T-helper 1 cell (primary cell): ENCODE results near the gene TSPAN15.

Source experiments
- DNase-seq, 5 donors: peaks; one replicate each; pipeline ENCODE4 v3.0.0-alpha.2; 2012 to 2020
- total RNA-seq, 4 donors: gene quantifications; one replicate each; lab custom pipeline; 2026; lab: John Stamatoyannopoulos, UW

TSPAN15 gene
- total RNA-seq, result 2.3 to 6.8 (median 4.5) reads per million in 4 donors

DNA sequence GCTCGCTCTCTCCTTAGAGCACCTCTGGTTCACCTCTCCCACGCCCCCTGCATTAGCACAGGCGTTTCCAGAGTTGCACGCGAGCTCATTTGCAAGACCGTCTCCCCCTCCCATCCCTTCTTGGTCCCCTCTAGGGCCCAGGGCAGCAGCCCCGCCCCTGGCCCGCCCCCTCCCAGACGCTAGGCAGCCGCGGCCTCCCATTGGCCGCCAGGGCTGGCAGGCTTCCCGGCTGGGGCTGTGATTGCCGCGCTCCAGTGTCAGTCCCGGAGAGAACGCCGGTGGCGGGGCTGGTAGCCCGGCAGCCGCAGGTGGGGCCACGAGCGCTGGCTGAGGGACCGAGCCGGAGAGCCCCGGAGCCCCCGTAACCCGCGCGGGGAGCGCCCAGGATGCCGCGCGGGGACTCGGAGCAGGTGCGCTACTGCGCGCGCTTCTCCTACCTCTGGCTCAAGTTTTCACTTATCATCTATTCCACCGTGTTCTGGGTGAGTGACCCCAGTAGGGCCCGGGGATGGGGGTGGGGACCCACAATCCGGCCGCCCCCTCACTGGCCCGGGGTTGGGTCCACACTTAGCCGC, at the start of gene TSPAN15:
TSS of gene TSPAN15 (plus strand) at position 257 of the 575 bp plus-strand sequence. CDS start at position 387, 130 bp downstream.
- peak; percentile 56 to 82 (median 73) for DNase-seq

DNA sequence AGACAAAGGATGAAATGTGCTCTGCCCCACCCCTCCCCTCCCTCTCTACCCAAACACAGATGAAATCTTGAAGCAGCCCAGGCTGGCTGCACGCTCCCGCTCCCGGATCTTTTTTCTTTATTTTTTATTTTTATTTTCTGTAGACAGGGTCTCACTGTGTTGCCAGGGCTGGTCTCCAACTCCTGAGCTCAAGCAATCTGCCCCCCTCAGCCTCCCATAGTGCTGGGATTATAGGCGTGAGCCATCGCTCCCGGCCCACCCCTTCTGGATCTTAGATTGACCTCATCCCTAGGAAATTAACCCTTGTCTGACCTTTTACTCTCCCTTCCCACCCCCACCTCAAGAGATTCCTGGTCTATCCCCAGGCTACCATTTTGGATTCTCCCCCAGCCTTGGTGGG, 48.9 kb upstream of the TSPAN15 start:
- no peak for DNase-seq

DNA sequence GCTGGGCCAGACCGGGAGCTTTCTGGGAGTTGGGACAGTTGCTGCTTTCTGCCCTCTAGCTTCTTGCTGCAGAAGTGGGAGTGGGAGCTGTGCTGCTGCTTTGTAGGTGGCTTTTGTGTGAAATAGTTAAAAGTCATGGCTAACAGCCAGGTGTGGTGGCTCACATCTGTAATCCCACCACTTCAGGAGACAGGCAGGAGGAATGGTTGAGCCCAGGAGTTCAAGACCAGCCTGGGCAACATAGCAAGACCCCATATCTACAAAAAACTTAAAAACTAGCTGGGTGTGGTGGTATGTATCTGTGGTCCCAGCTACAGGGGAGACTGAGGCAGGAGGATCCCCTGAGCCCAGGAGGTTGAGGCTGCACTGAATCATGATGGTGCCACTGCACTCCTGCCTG, 48.2 kb upstream of the TSPAN15 start:
- DNase-seq, result no peak

DNA sequence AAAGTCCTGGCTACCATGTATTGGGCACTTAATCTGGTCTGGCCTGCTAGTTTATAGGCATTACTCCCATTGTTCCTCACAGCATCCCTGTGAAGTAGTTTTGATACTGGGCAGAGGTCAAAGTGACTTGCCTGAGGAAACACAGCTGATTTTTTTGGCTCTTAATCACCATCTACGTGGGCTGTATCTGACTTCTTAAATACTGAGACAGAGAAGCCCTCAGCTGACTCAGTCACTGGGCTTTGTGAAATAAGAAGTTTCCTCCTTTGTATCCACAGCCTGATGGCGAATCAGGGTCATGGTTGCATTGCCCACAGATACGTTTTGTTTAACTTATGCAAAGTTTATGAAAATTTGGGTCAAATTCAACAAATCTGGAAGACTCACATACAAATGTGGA, 47.7 kb upstream of the TSPAN15 start:
- DNase-seq, result no peak

DNA sequence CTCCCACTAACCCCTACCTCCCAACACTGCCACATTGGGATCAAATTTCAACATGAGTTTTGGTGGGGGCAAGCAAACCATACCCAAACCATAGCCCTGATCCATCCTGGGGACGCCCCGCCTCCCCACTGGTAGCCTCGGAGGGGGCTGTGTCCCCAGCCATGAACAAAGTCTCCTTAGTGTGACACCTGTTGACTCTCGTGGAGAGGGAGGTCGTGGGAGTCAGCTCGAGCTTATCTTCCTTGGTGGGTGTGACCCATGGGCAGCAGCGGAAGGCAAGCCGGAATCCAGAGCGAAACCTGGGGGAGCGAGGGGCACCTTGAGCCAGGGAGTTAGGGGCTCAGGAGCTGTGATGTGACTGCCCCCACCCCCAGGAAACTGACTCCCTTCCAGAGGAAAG, 46.5 kb upstream of the TSPAN15 start:
- no peak for DNase-seq

DNA sequence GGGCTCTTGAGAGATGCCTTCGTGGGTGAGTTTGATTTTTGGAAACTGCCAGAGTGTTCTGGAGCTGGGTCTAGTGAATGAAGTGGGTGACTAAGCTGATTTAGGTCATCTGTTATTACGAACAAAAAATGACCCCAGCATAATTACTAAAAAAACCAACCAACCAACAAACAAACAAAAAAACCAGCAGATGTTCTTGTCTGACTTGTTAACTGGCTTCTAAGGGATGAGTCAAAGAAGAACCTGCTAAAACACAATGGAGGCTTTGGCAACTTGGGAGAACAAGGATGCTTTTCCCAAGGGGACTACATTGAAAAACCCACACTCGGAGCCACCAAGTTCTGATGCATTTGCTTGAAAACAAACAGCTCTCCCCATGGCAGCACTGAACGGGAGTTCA, 46.0 kb upstream of the TSPAN15 start:
- no peak for DNase-seq

DNA sequence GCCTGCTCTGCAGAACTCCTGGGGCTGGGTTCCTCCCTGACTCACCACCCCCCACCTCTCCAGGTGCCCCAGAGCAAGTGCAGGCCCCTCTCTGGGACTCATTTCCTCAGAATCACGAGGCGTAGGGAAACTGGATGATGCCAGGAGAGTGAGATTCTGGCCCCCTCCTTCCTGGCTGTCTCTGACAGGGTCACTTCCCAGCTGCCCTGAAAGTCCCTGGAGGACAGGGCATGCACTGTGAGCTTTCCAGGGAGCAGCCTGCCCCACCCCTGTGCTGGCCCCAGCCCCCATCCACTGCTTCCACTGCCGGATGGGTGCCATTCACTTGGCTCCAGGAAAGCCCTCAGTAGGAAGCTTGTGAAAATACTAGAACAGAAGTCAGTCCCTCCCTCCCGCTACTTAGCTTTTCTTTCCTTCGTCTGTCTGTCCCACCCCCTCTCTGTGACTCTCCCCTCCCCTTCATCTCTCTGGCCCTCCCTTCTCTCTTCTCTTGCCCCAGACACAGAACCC, 44.9 kb upstream of the TSPAN15 start:
- no peak for DNase-seq

DNA sequence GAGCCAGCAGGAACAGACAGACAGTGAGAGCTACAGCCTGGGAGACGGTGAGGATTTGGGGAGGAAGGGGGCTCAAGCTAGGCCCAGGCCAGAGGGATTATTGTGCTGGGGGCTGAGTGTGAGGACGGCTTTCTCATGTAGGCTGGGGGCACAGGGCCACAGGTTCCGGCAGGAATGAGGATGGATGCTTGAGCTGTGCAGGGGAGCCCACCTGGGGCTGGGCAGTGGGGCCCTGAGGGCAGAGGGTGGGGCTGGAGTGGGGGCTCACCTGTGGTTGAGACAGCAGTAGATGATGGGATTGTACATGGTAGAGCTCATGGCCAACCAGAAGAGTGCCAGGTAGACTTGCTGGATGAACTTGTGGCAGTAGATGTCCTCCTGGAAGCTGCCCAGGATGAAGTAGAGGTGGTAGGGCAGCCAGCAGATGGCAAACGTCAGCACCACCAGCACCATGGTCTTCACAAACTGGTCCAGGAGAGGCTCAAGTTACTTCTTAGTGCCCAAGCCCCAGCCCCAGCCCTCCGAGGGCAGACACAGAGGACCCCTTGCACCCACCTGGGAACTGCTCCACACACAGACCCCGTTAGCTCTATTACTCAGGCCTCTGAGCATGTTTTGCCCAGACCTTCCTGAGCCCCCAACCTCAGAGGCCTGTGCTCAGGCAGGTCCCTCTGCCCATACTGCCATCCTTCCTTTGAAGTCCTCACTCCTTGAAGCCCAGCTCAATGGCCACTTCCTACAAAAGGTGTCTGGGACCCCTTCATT, 44.3 kb upstream of the TSPAN15 start:
- DNase-seq, result no peak

DNA sequence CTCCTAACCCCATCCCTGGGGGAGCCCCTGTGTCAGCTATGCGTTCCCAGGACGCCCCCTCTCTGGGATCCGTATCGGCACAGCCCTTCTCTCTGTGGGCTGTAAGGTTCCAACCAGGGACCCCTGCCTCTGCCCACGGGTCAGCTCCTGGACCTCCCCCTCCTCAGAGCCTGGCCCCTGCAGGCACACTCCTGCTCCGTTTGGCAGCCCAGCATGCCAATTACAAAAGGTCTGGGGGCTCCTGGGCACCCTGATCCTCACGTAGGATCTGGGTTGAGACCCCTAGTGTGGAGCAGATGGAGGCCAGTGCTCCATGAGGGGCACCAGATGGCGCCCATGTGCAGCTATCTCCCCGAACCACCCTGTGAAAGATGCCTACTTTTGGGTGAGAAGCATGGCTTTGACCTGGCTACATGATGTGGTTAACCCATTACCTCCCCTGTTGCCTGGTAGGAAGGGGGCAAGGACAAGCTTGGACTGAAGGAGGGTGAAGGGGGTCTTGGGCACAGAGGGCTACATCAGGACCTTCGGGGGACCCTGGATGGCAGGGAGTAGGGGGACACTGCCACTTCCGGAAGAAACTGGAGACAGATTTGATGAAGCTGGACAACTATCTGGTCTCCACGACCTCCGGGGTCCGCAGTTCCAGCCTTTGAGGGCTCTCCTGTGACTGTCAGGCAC, 43.5 kb upstream of the TSPAN15 start:
- DNase-seq, result peak in 1 of 5 donors; percentile 41

DNA sequence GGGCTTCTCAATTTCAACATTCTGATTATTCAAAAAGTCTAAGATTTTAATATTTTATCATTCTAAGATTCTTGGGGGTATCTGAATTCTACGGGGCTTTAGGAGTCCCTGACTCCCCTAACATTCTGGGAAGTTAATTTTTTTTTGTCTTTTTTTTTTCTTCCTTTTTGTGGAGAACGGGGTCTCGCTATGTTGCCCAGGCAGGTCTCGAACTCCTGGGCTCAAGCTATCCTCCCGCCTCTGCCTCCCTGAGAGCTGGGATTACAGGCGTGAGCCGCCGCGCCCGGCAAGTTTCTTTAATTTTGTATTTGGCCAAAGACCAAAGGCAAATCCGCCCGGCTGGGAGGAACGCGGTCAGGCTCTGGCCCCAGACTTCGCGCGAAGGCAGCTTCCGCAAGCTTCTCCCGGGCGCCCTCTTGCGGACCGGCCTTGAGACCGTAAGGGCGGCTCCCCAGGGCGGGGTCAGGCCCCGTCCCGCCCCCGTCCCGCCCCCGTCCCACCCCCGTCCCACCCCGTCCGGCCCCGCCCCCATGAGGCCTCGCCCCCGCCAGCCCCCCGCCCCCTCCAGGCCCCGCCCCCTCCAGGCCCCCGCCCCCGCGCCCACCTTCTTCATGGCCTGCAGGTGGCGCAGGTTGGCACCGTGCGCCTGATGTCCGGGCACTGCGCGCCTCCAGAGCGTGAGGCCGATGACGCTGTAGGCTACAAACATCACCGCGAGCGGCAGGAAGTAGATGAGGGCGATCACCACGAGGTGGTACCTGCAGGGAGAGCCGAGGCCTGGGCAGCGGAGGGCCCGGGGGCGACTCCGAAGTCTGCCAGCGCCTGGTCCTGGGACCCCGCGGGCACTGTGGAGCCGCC, 42.7 kb upstream of the TSPAN15 start:
- DNase-seq, result peak; percentile 81 to 96 (median 86)

DNA sequence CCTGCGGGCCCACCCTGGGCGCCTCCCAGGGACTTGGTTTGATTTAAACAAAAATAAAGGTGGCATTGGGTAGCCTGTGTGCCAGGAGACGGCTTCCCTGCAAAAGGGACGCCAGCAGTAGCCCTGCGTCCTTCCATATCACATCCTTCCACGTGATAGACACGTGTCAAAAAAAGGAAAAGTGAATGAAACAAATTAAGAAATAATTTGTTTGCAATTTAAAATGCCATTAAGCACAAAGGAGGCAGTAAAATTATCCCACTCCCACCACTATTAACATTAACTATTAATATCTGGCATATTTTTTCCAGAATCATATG, 42.1 kb upstream of the TSPAN15 start:
- DNase-seq, result no peak

DNA sequence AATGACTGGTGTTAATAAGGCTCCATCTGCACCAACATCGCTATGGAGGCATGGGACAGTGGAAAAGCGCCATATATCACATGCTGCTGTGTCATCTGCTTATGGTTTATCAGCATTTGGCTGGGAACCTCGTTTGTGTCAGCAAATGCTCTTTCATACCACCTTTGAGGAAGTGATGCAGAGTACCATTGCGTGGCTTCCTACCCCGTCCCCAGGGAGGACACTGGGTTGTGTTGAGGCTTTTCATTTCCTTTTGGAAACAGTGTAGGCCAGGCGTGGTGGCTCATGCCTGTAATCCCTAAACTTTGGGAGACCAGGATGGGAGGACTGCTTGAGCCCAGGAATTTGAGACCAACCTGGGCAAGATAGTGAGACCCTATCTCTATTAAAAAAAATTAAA, 41.3 kb upstream of the TSPAN15 start:
- DNase-seq, result no peak

DNA sequence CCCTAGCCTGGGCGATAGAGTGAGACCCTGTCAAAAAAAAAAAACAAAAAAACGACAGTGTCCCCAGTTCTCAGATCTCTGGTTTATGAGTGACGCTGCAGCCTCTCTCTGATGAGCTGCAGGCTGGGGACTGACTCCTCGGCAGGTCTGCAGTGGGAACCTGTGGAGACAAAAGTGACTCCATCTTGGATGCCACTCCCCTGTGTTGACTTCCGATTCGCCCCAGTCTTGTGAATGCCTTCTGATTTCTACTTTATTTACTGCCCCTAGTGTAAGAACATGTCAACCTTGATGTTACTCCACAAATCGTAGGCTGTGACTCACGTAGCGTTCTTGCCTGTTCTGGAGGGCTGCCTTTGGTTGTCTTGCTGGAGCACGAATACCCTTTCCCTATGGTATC, 40.8 kb upstream of the TSPAN15 start:
- DNase-seq, result no peak

DNA sequence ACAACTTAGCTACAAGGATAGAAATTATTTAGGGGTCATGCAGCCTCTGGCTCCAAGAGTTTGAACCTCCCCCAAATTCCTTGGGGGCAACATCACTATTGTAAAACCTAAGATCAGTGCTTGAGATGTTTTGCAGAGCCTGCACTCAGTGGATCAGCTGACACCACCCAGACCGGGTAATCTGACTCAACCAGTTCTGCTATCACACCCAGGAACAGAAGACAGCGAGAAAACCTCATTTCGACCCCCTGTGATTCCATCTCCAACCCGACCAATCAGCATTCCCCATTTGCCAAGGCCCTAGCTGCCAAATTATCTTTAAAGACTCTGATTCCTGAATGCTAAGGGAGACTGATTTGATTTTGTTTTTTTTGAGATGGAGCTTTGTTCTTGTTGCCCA, 39.8 kb upstream of the TSPAN15 start:
- DNase-seq, result no peak

DNA sequence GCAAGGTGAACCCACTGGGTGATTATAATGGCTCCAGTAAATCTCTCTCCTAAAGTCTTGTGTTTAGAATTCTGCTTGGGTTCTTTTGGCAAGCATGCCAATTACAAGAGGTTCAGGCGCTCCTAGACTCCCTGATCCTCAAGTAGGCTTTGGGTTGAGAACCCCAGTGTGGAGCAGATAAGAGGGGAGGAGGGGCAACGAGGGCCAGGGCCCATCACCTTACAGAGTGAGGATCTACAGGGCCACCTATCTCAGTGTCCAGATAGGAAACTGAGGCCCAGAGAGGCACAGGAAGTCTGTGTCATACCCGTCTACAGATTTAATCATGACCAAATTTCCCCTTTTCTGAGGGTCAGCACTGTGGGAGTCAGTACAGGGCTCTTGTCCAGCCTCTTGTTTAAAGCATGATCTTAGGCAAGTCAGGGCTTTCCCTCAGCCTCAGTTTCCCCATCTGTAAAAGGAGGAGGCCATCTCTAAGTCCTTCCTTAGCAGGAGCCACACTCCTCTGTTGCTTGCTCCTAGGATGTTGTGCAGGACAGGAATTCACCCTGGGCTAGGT, 39.0 kb upstream of the TSPAN15 start:
- no peak for DNase-seq

DNA sequence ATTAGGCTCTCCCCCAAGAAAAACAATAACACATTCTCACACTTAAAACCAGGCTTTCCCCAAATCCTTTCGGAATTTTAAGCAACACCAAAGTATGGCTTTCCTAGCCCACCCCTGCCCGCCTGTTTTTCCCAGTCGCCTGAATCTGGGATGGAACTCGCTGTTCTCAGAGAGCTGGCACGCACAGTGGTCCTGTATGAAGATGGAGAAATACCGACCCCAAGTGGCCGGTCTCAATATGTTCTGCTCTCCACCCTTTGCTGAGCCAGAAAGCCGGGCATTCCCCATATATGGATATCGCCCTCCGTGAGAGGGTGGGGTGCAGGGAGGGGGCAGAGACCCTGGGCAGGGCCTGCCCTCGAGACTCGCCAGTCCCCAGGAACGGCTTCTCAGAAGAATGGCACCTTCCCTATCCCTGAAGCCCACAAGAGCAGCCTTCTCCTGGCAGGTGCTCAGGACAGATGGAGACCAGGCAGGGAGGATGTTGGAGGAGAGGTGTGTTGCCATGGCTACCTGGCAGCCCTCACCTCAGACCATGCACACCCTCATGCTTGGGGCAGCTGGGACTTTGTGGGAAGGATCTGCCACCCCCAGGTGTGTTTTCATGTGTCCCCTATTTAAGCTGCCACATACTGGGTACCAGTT, 37.9 kb upstream of the TSPAN15 start:
- peak in 1 of 5 donors; percentile 32 for DNase-seq

DNA sequence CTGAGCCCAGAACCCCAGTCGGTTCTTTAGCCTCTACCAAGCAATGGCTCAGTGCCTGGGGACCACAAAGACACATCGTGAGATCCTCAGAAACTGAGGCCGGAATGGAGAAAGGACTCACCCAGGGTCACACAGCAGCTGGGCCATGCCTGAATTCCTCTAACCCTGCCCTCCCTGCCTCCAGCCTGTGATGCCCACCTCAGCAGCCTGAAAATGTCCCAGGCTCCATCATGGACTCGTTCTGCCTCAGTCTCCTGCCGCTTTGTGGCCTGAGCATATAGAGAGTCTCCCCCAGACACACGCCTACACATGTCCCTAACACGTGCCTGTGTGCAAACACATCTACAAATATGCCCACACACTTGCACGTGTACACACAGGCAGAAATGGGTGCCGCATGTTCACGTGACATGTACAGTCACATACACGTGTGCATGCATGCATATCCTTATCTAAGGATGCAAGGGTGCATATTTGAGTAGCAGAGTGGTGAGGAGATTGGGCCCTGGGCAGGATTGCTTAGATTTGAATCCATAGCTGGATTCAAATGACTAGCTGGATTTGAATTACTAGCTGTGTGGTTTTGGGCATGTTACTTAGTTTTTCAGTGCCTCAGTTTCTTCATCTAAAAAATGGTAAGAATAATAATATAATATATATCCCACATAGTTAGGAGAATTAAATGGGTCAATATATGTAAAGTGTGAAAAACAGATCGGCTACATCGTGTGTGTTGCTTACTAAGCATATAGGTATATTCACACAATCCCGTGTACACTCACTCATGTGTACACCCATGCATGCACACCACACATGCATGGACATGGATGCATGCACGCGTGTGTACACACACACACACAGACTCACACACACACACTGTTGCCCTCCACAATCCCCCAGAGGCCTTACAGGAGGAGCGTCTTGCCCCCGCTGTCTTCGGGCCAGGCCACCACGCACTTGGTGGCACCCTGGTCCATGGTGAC, 36.9 kb upstream of the TSPAN15 start:
- no peak for DNase-seq

DNA sequence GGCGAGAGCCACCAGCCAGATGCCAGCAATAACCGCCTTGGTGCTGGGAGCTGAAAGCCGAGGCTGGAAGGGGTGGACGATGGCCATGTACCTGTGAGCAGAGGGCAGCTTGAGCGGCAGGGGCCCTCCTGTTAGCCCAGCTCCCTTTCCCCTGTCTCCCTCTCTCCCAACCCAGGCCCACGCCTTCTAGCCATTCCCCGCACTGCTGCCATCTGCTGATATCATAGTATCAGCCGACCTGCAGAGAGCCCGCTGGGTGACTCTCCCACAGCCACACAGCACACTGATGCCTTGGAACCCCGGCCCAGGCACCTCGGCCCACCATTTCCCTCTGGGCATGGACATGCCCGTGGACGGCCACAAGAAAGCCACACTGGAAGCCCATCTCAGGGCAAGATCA, 36.2 kb upstream of the TSPAN15 start:
- no peak for DNase-seq

DNA sequence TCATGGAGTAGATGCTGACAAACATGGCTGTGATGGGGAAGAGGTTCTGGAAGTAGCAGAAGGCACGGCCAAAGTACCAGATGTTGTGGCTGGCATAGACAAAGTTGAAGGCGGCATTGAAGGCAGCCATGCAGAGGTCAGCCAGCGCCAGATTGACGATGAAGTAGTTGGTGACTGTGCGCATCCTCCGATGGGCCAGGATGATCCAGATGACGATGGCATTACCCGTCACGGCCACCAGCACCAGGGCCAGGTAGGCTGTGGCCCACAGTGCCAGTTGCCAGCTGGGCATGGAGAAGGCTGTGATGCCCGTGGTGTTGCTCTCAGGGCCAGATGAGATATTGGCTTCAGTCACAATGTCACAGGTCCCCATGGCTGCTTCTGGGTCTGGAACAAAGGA, 35.3 kb upstream of the TSPAN15 start:
- no peak for DNase-seq

DNA sequence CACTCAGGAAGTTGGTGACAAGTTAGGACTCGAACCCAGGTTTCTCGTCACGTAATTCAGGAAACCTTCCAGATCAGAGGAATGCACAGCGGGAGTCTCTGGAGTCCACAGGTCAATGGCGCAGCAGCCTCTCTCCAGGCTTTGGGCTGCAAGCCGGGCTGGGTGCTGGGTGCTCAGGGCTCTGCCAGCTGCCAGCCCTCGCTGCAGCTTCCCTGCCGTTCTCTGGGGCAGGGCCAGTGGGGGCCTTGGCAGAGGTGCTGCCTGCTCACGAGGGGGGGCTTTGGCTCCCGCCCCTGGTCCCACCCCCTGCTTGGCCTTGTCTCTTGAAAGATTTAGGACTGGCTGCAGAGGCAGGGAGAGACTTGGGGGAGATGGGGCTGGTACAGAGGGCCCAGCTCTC, 34.6 kb upstream of the TSPAN15 start, which contains the start of gene TACR2:
TSS of gene TACR2 (minus strand) at position 224 of the 400 bp plus-strand sequence. CDS start 595 bp downstream, outside the sequence.
- no peak for DNase-seq

DNA sequence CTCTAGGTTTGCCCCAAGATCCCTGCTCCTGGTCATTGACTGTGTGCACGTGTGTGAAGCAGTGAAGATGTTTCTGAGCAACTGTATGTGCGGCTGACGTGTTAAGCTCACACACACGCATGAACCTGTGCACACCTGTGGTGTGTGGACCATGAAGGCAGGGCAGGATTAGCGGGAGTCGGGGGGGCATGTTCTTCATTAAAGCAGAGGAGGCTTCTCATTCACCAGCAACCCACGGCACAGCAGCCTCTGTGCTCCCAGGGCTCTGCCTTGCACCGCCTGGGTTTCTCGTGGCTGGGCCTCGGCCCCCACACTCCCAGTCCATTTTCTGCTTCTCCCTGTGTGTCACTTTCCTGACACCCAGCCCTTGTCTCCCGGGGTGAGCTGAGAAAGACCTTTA, 33.7 kb upstream of the TSPAN15 start:
- DNase-seq, result no peak
